ENCODE results near the gene LRBA.

- TF ChIP-seq POLR2A (IDR thresholded peaks at IDR 0.05; ENCODE audit: low read length) (no peak), ZFP36 (IDR thresholded peaks at IDR 0.05; ENCODE audit: borderline replicate concordance, partially characterized antibody) (no peak), RNF2 (IDR thresholded peaks at IDR 0.05; ENCODE audit: borderline replicate concordance, low read depth) (no peak), EP300 (IDR thresholded peaks at IDR 0.05) (no peak), USF2 (IDR thresholded peaks at IDR 0.05) (no peak), POLR2AphosphoS2 (conservative IDR thresholded peaks at IDR 0.05; ENCODE audit: low read length) (no peak), ESRRA (IDR thresholded peaks at IDR 0.05; ENCODE audit: borderline replicate concordance, low read length) (no peak), JUN (IDR thresholded peaks at IDR 0.05) (no peak), KDM1A (IDR thresholded peaks at IDR 0.05; ENCODE audit: low read depth) (no peak), ZC3H11A (IDR thresholded peaks at IDR 0.05) (no peak), MAX (IDR thresholded peaks at IDR 0.05) (no peak)
- TF ChIP-seq, protein P1, sequence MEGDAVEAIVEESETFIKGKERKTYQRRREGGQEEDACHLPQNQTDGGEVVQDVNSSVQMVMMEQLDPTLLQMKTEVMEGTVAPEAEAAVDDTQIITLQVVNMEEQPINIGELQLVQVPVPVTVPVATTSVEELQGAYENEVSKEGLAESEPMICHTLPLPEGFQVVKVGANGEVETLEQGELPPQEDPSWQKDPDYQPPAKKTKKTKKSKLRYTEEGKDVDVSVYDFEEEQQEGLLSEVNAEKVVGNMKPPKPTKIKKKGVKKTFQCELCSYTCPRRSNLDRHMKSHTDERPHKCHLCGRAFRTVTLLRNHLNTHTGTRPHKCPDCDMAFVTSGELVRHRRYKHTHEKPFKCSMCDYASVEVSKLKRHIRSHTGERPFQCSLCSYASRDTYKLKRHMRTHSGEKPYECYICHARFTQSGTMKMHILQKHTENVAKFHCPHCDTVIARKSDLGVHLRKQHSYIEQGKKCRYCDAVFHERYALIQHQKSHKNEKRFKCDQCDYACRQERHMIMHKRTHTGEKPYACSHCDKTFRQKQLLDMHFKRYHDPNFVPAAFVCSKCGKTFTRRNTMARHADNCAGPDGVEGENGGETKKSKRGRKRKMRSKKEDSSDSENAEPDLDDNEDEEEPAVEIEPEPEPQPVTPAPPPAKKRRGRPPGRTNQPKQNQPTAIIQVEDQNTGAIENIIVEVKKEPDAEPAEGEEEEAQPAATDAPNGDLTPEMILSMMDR (IDR thresholded peaks at IDR 0.05) = no peak
- TF ChIP-seq, protein P2, sequence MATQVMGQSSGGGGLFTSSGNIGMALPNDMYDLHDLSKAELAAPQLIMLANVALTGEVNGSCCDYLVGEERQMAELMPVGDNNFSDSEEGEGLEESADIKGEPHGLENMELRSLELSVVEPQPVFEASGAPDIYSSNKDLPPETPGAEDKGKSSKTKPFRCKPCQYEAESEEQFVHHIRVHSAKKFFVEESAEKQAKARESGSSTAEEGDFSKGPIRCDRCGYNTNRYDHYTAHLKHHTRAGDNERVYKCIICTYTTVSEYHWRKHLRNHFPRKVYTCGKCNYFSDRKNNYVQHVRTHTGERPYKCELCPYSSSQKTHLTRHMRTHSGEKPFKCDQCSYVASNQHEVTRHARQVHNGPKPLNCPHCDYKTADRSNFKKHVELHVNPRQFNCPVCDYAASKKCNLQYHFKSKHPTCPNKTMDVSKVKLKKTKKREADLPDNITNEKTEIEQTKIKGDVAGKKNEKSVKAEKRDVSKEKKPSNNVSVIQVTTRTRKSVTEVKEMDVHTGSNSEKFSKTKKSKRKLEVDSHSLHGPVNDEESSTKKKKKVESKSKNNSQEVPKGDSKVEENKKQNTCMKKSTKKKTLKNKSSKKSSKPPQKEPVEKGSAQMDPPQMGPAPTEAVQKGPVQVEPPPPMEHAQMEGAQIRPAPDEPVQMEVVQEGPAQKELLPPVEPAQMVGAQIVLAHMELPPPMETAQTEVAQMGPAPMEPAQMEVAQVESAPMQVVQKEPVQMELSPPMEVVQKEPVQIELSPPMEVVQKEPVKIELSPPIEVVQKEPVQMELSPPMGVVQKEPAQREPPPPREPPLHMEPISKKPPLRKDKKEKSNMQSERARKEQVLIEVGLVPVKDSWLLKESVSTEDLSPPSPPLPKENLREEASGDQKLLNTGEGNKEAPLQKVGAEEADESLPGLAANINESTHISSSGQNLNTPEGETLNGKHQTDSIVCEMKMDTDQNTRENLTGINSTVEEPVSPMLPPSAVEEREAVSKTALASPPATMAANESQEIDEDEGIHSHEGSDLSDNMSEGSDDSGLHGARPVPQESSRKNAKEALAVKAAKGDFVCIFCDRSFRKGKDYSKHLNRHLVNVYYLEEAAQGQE (IDR thresholded peaks at IDR 0.05) = no peak
Measured at GRCh38 chr4:150501983-150502382, 513.1 kb downstream of the LRBA start.

Data from A549 (cell line).